Measurements from ENCODE around the gene NCK2.

- TF ChIP-seq CTCF (IDR thresholded peaks at IDR 0.05) (no peak), POLR2A (IDR thresholded peaks at IDR 0.05) (no peak)
These were observed 143.9 kb downstream of the NCK2 start for GRCh38 chr2:105888625-105889024.
